Ishikawa (cell line): ENCODE measurements around the gene TRRAP.

ENCODE experiments used
- CEBPB ChIP-seq: IDR thresholded peaks from 2 replicates; pipeline ENCODE4 v1.6.1; 2012
- CREB1 ChIP-seq: IDR thresholded peaks from 2 replicates; pipeline ENCODE4 v1.6.1; 2012; ENCODE audit warnings: low read depth
- EGR1 ChIP-seq: IDR thresholded peaks from 2 replicates; pipeline ENCODE4 v1.6.1; 2012
- EP300 ChIP-seq: IDR thresholded peaks from 2 replicates; pipeline ENCODE4 v1.6.1; 2012; ENCODE audit warnings: borderline replicate concordance
- FOXM1 ChIP-seq: IDR thresholded peaks from 2 replicates; pipeline ENCODE4 v1.6.1; 2012; ENCODE audit warnings: low read depth, borderline replicate concordance
- NFIC ChIP-seq: IDR thresholded peaks from 2 replicates; pipeline ENCODE4 v1.6.1; 2012
- RAD21 ChIP-seq: IDR thresholded peaks from 2 replicates; pipeline ENCODE4 v1.6.1; 2012; ENCODE audit warnings: low read depth
- TAF1 ChIP-seq: IDR thresholded peaks from 2 replicates; pipeline ENCODE4 v1.6.1; 2012; ENCODE audit warnings: low read depth, mild to moderate bottlenecking
- TCF12 ChIP-seq: IDR thresholded peaks from 2 replicates; pipeline ENCODE4 v1.6.1; 2012; ENCODE audit warnings: low read depth
- TEAD4 ChIP-seq: IDR thresholded peaks from 2 replicates; pipeline ENCODE4 v1.6.1; 2012
- YY1 ChIP-seq: IDR thresholded peaks from 2 replicates; pipeline ENCODE4 v1.6.1; 2012; ENCODE audit warnings: low read depth
- ZBTB7A ChIP-seq: IDR thresholded peaks from 2 replicates; pipeline ENCODE4 v1.6.1; 2012; ENCODE audit warnings: low read depth
- TF ChIP-seq, protein P1 (sequence below): IDR thresholded peaks from 2 replicates; pipeline ENCODE4 v1.6.1; 2012; ENCODE audit warnings: low read depth, mild to moderate bottlenecking
- TF ChIP-seq, protein P2 (sequence below): IDR thresholded peaks from 2 replicates; pipeline ENCODE4 v1.6.1; 2012
- TF ChIP-seq, protein P3 (sequence below): IDR thresholded peaks from 2 replicates; pipeline ENCODE4 v1.6.1; 2012

Gene TRRAP

DNA sequence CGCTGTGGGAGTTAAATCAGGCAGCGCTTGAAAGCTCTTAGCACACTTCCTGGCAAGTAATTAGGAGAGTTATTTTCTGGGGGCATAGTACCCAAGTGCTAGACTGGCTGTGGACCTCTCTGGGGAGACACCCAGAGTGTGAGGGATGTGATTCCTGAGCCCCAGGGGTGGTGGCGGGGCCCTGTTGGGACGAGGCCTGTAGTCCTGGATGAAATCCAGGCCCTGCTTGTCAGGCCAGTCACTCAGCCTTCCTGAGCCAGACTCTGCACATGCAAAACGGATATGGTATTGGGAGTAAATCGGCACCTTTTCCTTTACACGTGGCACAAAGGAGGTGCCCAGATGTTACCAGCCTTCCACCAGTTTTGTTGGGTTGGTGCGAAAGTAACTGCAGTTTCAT lies 31.2 kb downstream of the TRRAP start:
- TF ChIP-seq CREB1 (no peak), YY1 (no peak), TEAD4 (no peak), RAD21 (no peak), ZBTB7A (no peak), EP300 (no peak), TAF1 (no peak), CEBPB (no peak), FOXM1 (no peak), NFIC (no peak), EGR1 (no peak), TCF12 (no peak)
- TF ChIP-seq, protein P1, sequence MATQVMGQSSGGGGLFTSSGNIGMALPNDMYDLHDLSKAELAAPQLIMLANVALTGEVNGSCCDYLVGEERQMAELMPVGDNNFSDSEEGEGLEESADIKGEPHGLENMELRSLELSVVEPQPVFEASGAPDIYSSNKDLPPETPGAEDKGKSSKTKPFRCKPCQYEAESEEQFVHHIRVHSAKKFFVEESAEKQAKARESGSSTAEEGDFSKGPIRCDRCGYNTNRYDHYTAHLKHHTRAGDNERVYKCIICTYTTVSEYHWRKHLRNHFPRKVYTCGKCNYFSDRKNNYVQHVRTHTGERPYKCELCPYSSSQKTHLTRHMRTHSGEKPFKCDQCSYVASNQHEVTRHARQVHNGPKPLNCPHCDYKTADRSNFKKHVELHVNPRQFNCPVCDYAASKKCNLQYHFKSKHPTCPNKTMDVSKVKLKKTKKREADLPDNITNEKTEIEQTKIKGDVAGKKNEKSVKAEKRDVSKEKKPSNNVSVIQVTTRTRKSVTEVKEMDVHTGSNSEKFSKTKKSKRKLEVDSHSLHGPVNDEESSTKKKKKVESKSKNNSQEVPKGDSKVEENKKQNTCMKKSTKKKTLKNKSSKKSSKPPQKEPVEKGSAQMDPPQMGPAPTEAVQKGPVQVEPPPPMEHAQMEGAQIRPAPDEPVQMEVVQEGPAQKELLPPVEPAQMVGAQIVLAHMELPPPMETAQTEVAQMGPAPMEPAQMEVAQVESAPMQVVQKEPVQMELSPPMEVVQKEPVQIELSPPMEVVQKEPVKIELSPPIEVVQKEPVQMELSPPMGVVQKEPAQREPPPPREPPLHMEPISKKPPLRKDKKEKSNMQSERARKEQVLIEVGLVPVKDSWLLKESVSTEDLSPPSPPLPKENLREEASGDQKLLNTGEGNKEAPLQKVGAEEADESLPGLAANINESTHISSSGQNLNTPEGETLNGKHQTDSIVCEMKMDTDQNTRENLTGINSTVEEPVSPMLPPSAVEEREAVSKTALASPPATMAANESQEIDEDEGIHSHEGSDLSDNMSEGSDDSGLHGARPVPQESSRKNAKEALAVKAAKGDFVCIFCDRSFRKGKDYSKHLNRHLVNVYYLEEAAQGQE = no peak
- TF ChIP-seq, protein P2, sequence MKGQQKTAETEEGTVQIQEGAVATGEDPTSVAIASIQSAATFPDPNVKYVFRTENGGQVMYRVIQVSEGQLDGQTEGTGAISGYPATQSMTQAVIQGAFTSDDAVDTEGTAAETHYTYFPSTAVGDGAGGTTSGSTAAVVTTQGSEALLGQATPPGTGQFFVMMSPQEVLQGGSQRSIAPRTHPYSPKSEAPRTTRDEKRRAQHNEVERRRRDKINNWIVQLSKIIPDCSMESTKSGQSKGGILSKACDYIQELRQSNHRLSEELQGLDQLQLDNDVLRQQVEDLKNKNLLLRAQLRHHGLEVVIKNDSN = no peak
- TF ChIP-seq, protein P3, sequence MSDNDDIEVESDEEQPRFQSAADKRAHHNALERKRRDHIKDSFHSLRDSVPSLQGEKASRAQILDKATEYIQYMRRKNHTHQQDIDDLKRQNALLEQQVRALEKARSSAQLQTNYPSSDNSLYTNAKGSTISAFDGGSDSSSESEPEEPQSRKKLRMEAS = no peak

DNA sequence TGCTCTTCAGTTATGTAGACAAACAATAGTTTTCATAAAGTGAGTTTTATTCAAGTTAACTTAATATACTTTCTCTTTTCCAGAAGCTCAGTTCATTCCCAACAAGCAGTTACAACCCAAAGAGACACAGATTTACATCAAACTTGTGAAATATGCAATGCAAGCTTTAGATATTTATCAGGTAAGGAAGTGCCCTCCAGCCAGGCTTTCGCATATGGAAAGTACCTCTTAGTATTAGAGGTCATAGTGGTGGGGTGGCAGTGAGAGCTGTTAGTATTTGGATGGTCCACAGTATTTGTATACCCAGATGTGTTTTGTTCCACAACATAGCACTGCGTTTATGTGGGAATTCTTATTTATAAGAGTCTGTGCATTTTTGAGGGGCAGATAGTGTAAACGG lies 32.1 kb downstream of the TRRAP start:
- TF ChIP-seq EGR1 (no peak), TAF1 (no peak), TCF12 (no peak), TEAD4 (no peak), EP300 (no peak), NFIC (no peak), FOXM1 (no peak), ZBTB7A (no peak), CEBPB (no peak), CREB1 (no peak), YY1 (no peak), RAD21 (no peak)
- TF ChIP-seq, protein P1 = no peak
- TF ChIP-seq, protein P3 = no peak
- TF ChIP-seq, protein P2 = no peak

DNA sequence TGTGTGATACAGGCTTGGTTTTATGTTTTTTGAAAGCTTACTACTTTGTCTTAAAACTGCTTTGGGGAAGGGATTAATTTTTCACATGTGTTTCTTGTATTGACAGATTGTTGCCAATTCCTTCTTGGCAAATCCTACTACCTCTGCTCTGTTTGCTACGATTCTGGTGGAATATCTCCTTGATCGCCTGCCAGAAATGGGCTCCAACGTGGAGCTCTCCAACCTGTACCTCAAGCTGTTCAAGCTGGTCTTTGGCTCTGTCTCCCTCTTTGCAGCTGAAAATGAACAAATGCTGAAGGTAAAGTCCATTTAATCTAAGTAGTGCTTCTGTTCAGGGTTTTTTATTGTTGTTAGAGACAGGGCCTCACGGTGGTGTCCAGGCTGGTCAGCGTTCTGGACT lies 33.6 kb downstream of the TRRAP start:
- TF ChIP-seq TEAD4 = no peak
- no peak for TF ChIP-seq ZBTB7A
- TF ChIP-seq YY1 = no peak
- no peak for TF ChIP-seq TCF12
- no peak for TF ChIP-seq FOXM1
- TF ChIP-seq, protein P1 = no peak
- no peak for TF ChIP-seq TAF1
- TF ChIP-seq, protein P2 = no peak
- TF ChIP-seq, protein P3 = no peak
- TF ChIP-seq CREB1 = no peak
- TF ChIP-seq EP300 = no peak
- no peak for TF ChIP-seq CEBPB

DNA sequence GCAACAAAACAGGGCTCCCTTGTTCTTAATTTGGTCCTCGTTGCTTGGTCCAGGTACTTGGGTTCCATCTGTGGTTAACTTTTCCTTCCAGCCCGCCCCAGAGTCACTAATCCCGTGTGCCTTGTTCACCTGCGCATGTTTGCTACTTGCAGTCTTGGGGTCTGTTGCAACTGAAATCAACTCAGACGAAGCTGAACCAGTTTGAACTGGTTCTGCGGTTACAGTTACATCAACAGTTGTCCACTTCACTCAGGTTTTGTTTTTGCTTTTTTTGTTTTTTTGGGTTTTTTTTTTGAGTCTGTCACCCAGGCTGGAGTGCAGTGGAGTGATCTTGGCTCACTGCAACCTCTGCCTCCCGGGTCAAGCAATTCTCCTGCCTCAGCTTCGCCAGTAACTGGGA lies 34.7 kb downstream of the TRRAP start:
- no peak for TF ChIP-seq YY1
- TF ChIP-seq, protein P3 = no peak
